Esophagus squamous epithelium (tissue), 5 donors: ENCODE data around the gene CACNA2D2. TPM values are rescaled to one million over a fixed set of nuclear protein-coding genes. Genes with fewer than 3 reads are reported as not detected.

ENCODE experiments used
- DNase-seq: peaks from one replicate; lab custom pipeline; 2025; lab: John Stamatoyannopoulos, UW
- H3K27ac ChIP-seq, 4 donors: fragments of 200-600 bp; sonication (generic); one replicate each; pipeline ENCODE4 v1.5.1; 2016 to 2019; ENCODE audit warnings: mild to moderate bottlenecking in 1 of 4
- H3K27me3 ChIP-seq, 4 donors: fragments of 200-600 bp; sonication (generic); 1 replicate in 3 of 4; 2 replicates in 1 of 4; pipeline versions ENCODE4 v1.5.1 to v1.6.0; 2017 to 2021; ENCODE audit warnings: antibody characterized with exemption in 1 of 4
- H3K36me3 ChIP-seq, 3 donors: fragments of 200-600 bp; sonication (generic); one replicate each; pipeline ENCODE4 v1.5.1; 2016 to 2019
- H3K4me1 ChIP-seq, 3 donors: fragments of 200-600 bp; sonication (generic); one replicate each; pipeline ENCODE4 v1.5.1; 2017 to 2019
- H3K4me3 ChIP-seq, 4 donors: fragments of 200-600 bp; sonication (generic); 1 replicate in 3 of 4; 2 replicates in 1 of 4; pipeline ENCODE4 v1.5.1; 2016 to 2019; ENCODE audit warnings: mild to moderate bottlenecking in 2 of 4, moderate library complexity in 1 of 4
- H3K9me3 ChIP-seq, 3 donors: fragments of 200-600 bp; sonication (generic); one replicate each; pipeline ENCODE4 v1.5.1; 2016 to 2019
- CTCF ChIP-seq, 6 experiments: fragments of 450-650 bp in 4 of 6; fragments of 200-600 bp in 2 of 6; sonication (generic) in 2 of 6; IDR thresholded peaks; one replicate each; pipeline ENCODE4 v1.5.1; 2016 to 2019; ENCODE audit warnings: antibody characterized with exemption in 6 of 6, mild to moderate bottlenecking in 4 of 6, moderate library complexity in 4 of 6
- POLR2A ChIP-seq, 4 donors: fragments of 450-650 bp; IDR thresholded peaks; one replicate each; pipeline ENCODE4 v1.6.1; 2017; ENCODE audit warnings: antibody characterized with exemption in 4 of 4, mild to moderate bottlenecking in 4 of 4, moderate library complexity in 3 of 4
- WGBS, 2 donors: methylation state at CpG; one replicate each; pipeline ENCODE4 v1.1.5; 2018; 5-methylcytosine and 5-hydroxymethylcytosine counted together
- intact Hi-C: fragments of 100-400 bp; cut with DNase I; formaldehyde crosslinking; loops from one replicate; pipeline ENCODE4 v1.15.0; 2022
- total RNA-seq, 4 donors: library from RNA; depleted of rRNA; stranded (reverse); fragments of >200 nt; gene quantifications; one replicate each; pipeline ENCODE4 v1.1.0, GENCODE V29; 2016
- donor health status: DM: yes; HTN: yes; CAD: no.

The CACNA2D2 gene
- total RNA-seq, 4 donors from 2014 or later = 0.18 to 0.57 (median 0.35) TPM; not detected in 1

GRCh38 chr3:50436114-50436674 lies 67.2 kb downstream of the CACNA2D2 start:
- no peak for DNase-seq
- H3K4me1 ChIP-seq = no peaks in the 10 kb centered on the region
- H3K4me3 ChIP-seq = no peak overlapping the region
- no peaks in the 10 kb centered on the region for H3K36me3 ChIP-seq
- 20 to 100% methylated on average over 1 to 5 of the region's 5 CpGs for WGBS, 2 donors
- H3K9me3 ChIP-seq = no peaks in the 10 kb centered on the region
- intact Hi-C loops = loop anchor here (5.0 kb wide), 1 partner anchor 106 kb away; no protein-coding TSS in a partner anchor
- TF ChIP-seq CTCF (IDR thresholded peaks at IDR 0.05) (peak; percentile 63 to 84 (median 76)), POLR2A (IDR thresholded peaks at IDR 0.05) (no peak)
- H3K27ac ChIP-seq = no peak overlapping the region
- peaks cover 0 to 12% (median 0%) of the 10 kb centered on the region in 4 donors for H3K27me3 ChIP-seq

- Histone ChIP-seq H3K4me1 (no peaks in the 10 kb centered on the region), H3K27ac (no peak overlapping the region), H3K36me3 (no peaks in the 10 kb centered on the region), H3K4me3 (no peak overlapping the region), H3K27me3 (peaks cover 0 to 12% (median 0%) of the 10 kb centered on the region in 4 donors), H3K9me3 (no peaks in the 10 kb centered on the region)
- WGBS, 2 donors = 12 to 35% methylated on average over 7 to 9 of the region's 12 CpGs
- intact Hi-C loops = loop anchor here (5.0 kb wide), 1 partner anchor 107 kb away; no protein-coding TSS in a partner anchor
- TF ChIP-seq POLR2A (IDR thresholded peaks at IDR 0.05) = no peak
- no peak for TF ChIP-seq CTCF (IDR thresholded peaks at IDR 0.05)
- DNase-seq = no peak
Measured at GRCh38 chr3:50435371-50436113, 67.9 kb downstream of the CACNA2D2 start.

GRCh38 chr3:50433954-50434353 lies 69.5 kb downstream of the CACNA2D2 start:
- H3K4me3 ChIP-seq = no peak overlapping the region
- 81% methylated on average over 4 of the region's 5 CpGs; no CpG with 5 or more reads in 1 of the 2 donors for WGBS, 2 donors
- no peak overlapping the region for H3K27ac ChIP-seq
- DNase-seq = no peak
- TF ChIP-seq CTCF (IDR thresholded peaks at IDR 0.05) (no peak), POLR2A (IDR thresholded peaks at IDR 0.05) (no peak)
- H3K36me3 ChIP-seq = no peaks in the 10 kb centered on the region
- intact Hi-C loops = no loop called here
- peaks cover 0 to 12% (median 0%) of the 10 kb centered on the region in 4 donors for H3K27me3 ChIP-seq
- H3K4me1 ChIP-seq = no peaks in the 10 kb centered on the region
- no peaks in the 10 kb centered on the region for H3K9me3 ChIP-seq

- DNase-seq = no peak
- TF ChIP-seq CTCF (IDR thresholded peaks at IDR 0.05) = no peak
- TF ChIP-seq POLR2A (IDR thresholded peaks at IDR 0.05) = no peak
- Histone ChIP-seq H3K4me1 (no peaks in the 10 kb centered on the region), H3K36me3 (no peaks in the 10 kb centered on the region), H3K9me3 (no peaks in the 10 kb centered on the region), H3K4me3 (no peak overlapping the region), H3K27me3 (peaks cover 0 to 18% (median 0%) of the 10 kb centered on the region in 4 donors), H3K27ac (no peak overlapping the region)
- intact Hi-C loops = no loop called here
- WGBS, 2 donors = 46 to 47% methylated on average over 2 to 4 of the region's 4 CpGs
Measured at GRCh38 chr3:50430950-50431435, 72.4 kb downstream of the CACNA2D2 start.

GRCh38 chr3:50430191-50430590 lies 73.2 kb downstream of the CACNA2D2 start:
- DNase-seq = no peak
- no peaks in the 10 kb centered on the region for H3K36me3 ChIP-seq
- H3K27me3 ChIP-seq = peaks cover 0 to 10% (median 0%) of the 10 kb centered on the region in 4 donors
- no peak overlapping the region for H3K27ac ChIP-seq
- TF ChIP-seq POLR2A (IDR thresholded peaks at IDR 0.05) (no peak), CTCF (IDR thresholded peaks at IDR 0.05) (no peak)
- H3K9me3 ChIP-seq = no peaks in the 10 kb centered on the region
- H3K4me3 ChIP-seq = no peak overlapping the region
- no peaks in the 10 kb centered on the region for H3K4me1 ChIP-seq
- 68 to 80% methylated on average over 1 to 4 of the region's 4 CpGs for WGBS, 2 donors
- intact Hi-C loops = no loop called here
